ENCODE measurements around the gene SLC7A6. TPM values are rescaled to one million over a fixed set of nuclear protein-coding genes. Genes with fewer than 3 reads are reported as not detected.
A peak's percentile ranks its signal among the peaks of the same experiment; 100 is the strongest.

The SLC7A6 gene
- total and polyA plus RNA-seq, 2 of the 13 experiments (the other 11 are each of a cell fraction or from before 2014, with no cell fraction given): 35.8 to 70.8 TPM

DNA sequence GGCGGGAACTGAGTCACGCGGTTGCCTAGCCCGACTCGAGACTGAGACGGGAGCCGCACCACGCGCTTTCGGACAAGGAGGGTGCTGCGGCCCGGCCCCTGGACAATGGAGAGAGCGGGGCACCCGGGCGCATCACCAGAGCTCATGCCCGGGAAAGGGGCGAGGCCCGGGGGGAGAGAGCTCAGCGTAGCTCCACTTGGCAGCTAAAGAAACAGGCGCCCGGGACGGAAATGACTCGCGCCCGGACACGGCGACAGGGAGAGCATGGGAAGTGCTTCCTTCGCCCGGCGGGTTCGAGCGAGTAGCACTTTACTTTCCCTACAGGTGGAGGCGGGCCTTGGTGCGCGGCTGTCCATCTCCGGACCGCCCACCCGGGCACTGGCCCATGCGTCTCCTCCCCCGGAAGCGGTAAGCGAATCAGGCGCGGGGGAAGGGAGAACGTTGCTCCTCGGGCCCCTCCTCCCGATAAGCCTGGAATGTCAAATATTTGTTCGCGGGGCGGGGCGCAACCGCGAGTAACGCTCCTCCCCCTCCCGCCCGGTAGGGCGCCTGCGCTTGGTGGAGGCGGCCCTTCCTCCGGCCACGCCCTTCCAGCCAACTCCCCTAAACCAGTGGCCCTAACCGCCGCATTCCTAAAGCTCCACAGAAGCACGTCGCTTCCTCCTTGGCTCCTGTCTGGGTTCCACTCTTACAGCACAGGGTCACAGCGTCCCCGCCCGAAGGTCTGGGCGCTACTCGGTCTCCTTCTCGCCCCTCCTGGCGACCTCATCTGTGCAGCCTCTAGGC lies 26.9 kb upstream of the SLC7A6 start (continued):
- TF ChIP-seq, protein P1, sequence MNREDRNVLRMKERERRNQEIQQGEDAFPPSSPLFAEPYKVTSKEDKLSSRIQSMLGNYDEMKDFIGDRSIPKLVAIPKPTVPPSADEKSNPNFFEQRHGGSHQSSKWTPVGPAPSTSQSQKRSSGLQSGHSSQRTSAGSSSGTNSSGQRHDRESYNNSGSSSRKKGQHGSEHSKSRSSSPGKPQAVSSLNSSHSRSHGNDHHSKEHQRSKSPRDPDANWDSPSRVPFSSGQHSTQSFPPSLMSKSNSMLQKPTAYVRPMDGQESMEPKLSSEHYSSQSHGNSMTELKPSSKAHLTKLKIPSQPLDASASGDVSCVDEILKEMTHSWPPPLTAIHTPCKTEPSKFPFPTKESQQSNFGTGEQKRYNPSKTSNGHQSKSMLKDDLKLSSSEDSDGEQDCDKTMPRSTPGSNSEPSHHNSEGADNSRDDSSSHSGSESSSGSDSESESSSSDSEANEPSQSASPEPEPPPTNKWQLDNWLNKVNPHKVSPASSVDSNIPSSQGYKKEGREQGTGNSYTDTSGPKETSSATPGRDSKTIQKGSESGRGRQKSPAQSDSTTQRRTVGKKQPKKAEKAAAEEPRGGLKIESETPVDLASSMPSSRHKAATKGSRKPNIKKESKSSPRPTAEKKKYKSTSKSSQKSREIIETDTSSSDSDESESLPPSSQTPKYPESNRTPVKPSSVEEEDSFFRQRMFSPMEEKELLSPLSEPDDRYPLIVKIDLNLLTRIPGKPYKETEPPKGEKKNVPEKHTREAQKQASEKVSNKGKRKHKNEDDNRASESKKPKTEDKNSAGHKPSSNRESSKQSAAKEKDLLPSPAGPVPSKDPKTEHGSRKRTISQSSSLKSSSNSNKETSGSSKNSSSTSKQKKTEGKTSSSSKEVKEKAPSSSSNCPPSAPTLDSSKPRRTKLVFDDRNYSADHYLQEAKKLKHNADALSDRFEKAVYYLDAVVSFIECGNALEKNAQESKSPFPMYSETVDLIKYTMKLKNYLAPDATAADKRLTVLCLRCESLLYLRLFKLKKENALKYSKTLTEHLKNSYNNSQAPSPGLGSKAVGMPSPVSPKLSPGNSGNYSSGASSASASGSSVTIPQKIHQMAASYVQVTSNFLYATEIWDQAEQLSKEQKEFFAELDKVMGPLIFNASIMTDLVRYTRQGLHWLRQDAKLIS (CRISPR knock-in tag; IDR thresholded peaks at IDR 0.05): no peak
- TF ChIP-seq, protein P2, sequence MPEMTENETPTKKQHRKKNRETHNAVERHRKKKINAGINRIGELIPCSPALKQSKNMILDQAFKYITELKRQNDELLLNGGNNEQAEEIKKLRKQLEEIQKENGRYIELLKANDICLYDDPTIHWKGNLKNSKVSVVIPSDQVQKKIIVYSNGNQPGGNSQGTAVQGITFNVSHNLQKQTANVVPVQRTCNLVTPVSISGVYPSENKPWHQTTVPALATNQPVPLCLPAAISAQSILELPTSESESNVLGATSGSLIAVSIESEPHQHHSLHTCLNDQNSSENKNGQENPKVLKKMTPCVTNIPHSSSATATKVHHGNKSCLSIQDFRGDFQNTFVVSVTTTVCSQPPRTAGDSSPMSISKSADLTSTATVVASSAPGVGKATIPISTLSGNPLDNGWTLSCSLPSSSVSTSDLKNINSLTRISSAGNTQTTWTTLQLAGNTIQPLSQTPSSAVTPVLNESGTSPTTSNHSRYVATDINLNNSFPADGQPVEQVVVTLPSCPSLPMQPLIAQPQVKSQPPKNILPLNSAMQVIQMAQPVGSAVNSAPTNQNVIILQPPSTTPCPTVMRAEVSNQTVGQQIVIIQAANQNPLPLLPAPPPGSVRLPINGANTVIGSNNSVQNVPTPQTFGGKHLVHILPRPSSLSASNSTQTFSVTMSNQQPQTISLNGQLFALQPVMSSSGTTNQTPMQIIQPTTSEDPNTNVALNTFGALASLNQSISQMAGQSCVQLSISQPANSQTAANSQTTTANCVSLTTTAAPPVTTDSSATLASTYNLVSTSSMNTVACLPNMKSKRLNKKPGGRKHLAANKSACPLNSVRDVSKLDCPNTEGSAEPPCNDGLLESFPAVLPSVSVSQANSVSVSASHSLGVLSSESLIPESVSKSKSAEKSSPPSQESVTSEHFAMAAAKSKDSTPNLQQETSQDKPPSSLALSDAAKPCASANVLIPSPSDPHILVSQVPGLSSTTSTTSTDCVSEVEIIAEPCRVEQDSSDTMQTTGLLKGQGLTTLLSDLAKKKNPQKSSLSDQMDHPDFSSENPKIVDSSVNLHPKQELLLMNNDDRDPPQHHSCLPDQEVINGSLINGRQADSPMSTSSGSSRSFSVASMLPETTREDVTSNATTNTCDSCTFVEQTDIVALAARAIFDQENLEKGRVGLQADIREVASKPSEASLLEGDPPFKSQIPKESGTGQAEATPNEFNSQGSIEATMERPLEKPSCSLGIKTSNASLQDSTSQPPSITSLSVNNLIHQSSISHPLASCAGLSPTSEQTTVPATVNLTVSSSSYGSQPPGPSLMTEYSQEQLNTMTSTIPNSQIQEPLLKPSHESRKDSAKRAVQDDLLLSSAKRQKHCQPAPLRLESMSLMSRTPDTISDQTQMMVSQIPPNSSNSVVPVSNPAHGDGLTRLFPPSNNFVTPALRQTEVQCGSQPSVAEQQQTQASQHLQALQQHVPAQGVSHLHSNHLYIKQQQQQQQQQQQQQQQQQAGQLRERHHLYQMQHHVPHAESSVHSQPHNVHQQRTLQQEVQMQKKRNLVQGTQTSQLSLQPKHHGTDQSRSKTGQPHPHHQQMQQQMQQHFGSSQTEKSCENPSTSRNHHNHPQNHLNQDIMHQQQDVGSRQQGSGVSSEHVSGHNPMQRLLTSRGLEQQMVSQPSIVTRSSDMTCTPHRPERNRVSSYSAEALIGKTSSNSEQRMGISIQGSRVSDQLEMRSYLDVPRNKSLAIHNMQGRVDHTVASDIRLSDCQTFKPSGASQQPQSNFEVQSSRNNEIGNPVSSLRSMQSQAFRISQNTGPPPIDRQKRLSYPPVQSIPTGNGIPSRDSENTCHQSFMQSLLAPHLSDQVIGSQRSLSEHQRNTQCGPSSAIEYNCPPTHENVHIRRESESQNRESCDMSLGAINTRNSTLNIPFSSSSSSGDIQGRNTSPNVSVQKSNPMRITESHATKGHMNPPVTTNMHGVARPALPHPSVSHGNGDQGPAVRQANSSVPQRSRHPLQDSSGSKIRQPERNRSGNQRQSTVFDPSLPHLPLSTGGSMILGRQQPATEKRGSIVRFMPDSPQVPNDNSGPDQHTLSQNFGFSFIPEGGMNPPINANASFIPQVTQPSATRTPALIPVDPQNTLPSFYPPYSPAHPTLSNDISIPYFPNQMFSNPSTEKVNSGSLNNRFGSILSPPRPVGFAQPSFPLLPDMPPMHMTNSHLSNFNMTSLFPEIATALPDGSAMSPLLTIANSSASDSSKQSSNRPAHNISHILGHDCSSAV (CRISPR knock-in tag; IDR thresholded peaks at IDR 0.05; ENCODE audit: borderline replicate concordance): 0 out of 2 replicates have a peak, but pooled peaks have one; percentile 68
- TF ChIP-seq HES4 (CRISPR knock-in tag; IDR thresholded peaks at IDR 0.05; ENCODE audit: borderline replicate concordance): no peak
- peak; percentile 65 for TF ChIP-seq MIXL1 (CRISPR knock-in tag; IDR thresholded peaks at IDR 0.05)
- no peak for TF ChIP-seq ZBTB7B (CRISPR knock-in tag; IDR thresholded peaks at IDR 0.05)
- TF ChIP-seq, protein P3, sequence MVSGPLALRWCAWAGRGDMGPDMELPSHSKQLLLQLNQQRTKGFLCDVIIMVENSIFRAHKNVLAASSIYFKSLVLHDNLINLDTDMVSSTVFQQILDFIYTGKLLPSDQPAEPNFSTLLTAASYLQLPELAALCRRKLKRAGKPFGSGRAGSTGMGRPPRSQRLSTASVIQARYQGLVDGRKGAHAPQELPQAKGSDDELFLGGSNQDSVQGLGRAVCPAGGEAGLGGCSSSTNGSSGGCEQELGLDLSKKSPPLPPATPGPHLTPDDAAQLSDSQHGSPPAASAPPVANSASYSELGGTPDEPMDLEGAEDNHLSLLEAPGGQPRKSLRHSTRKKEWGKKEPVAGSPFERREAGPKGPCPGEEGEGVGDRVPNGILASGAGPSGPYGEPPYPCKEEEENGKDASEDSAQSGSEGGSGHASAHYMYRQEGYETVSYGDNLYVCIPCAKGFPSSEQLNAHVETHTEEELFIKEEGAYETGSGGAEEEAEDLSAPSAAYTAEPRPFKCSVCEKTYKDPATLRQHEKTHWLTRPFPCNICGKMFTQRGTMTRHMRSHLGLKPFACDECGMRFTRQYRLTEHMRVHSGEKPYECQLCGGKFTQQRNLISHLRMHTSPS (CRISPR knock-in tag; IDR thresholded peaks at IDR 0.05; ENCODE audit: low read depth): peak; percentile 69; the same call in 1 of the 2 replicates
- peak; percentile 87 for TF ChIP-seq FOXA3 (CRISPR knock-in tag; IDR thresholded peaks at IDR 0.05)
- TF ChIP-seq ZFAT (CRISPR knock-in tag; conservative IDR thresholded peaks at IDR 0.05): no peak
- TF ChIP-seq CENPT (CRISPR knock-in tag; IDR thresholded peaks at IDR 0.05; ENCODE audit: low read depth): peak; percentile 78; the same call in 1 of the 2 replicates
- TF ChIP-seq PHF20 (CRISPR knock-in tag; IDR thresholded peaks at IDR 0.05): no peak; the same call in 1 of the 2 replicates
